Neuronal stem cell (in vitro differentiated cells): ENCODE data around the gene LRRC61.
"Not testable (repeated sequence)": the region's sequence is repeated elsewhere in the genome, so short reads cannot be mapped to it uniquely, and the experiment has no call there.

Experiments used
- DNase-seq: peaks from one replicate; pipeline ENCODE4 v3.0.0-alpha.2; 2013; ENCODE audit warnings: low spot score
- H2AFZ ChIP-seq: one replicate; pipeline ENCODE4 v1.6.1; 2013; ENCODE audit warnings: mild to moderate bottlenecking, low read length, inconsistent platforms
- H2AK5ac ChIP-seq: 2 replicates; pipeline ENCODE4 v1.6.1; 2013; ENCODE audit warnings: low read depth, mild to moderate bottlenecking, inconsistent platforms, low read length, moderate library complexity, mixed read lengths
- H2BK120ac ChIP-seq: 2 replicates; pipeline ENCODE4 v1.6.1; 2013; ENCODE audit warnings: low read depth, mild to moderate bottlenecking, inconsistent platforms, low read length, moderate library complexity, mixed read lengths
- H2BK12ac ChIP-seq: one replicate; pipeline ENCODE4 v1.6.1; 2013; ENCODE audit warnings: low read length, inconsistent platforms
- H2BK15ac ChIP-seq: 2 replicates; pipeline ENCODE4 v1.6.1; 2013; ENCODE audit warnings: mild to moderate bottlenecking, low read length, inconsistent platforms, mixed read lengths
- H2BK5ac ChIP-seq: one replicate; pipeline ENCODE4 v1.6.1; 2013; ENCODE audit warnings: inconsistent platforms, mild to moderate bottlenecking, low read length, moderate library complexity
- H3K14ac ChIP-seq: one replicate; pipeline ENCODE4 v1.6.1; 2013; ENCODE audit warnings: low read length, inconsistent platforms
- H3K18ac ChIP-seq: 2 replicates; pipeline ENCODE4 v1.6.1; 2013; ENCODE audit warnings: low read length, inconsistent platforms
- H3K23ac ChIP-seq: 2 replicates; pipeline ENCODE4 v1.6.1; 2013; ENCODE audit warnings: low read depth, mild to moderate bottlenecking, mixed read lengths, low read length, inconsistent platforms; ENCODE audit not compliant: poor library complexity
- H3K27ac ChIP-seq: replicated peaks from 3 replicates; pipeline ENCODE4 v1.5.1; 2013; ENCODE audit warnings: low read length, inconsistent platforms
- H3K27me3 ChIP-seq, 3 experiments: 2 replicates each; pipeline ENCODE4 v1.6.1; 2013; ENCODE audit warnings: low read length in 3 of 3, mild to moderate bottlenecking in 2 of 3, inconsistent platforms in 1 of 3, low read depth in 1 of 3, mixed read lengths in 1 of 3, moderate library complexity in 1 of 3; ENCODE audit not compliant: control insufficient read depth in 3 of 3, insufficient read depth in 3 of 3
- H3K36me3 ChIP-seq, 2 donors: replicated peaks in 1 of 2; 2 replicates each; pipeline ENCODE4 v1.6.1; 2013; ENCODE audit warnings: low read length in 2 of 2; ENCODE audit not compliant: control insufficient read depth in 2 of 2, insufficient read depth in 2 of 2
- H3K4ac ChIP-seq: 2 replicates; pipeline ENCODE4 v1.6.1; 2013; ENCODE audit warnings: inconsistent platforms, mild to moderate bottlenecking, low read length, moderate library complexity
- H3K4me1 ChIP-seq, 2 donors: 1 replicate in 1 of 2; 2 replicates in 1 of 2; pipeline ENCODE4 v1.6.1; 2013; ENCODE audit warnings: low read length in 2 of 2, low read depth in 1 of 2; ENCODE audit not compliant: control insufficient read depth in 2 of 2, insufficient read depth in 1 of 2
- H3K4me2 ChIP-seq: one replicate; pipeline ENCODE4 v1.6.1; 2013; ENCODE audit warnings: mild to moderate bottlenecking, low read length, inconsistent platforms; ENCODE audit not compliant: insufficient read depth, poor library complexity, severe bottlenecking
- H3K4me3 ChIP-seq, 2 donors: 2 replicates each; pipeline ENCODE4 v1.5.1; 2013; ENCODE audit warnings: low read length in 2 of 2, mild to moderate bottlenecking in 2 of 2, inconsistent platforms in 1 of 2, moderate library complexity in 1 of 2
- H3K79me1 ChIP-seq: one replicate; pipeline ENCODE4 v1.6.1; 2013; ENCODE audit warnings: low read depth, mild to moderate bottlenecking, inconsistent platforms, low read length, moderate library complexity
- H3K9ac ChIP-seq: one replicate; pipeline ENCODE4 v1.6.1; 2013; ENCODE audit warnings: mild to moderate bottlenecking, low read depth, low read length, inconsistent platforms; ENCODE audit not compliant: poor library complexity
- H3K9me3 ChIP-seq, 2 donors: replicated peaks in 1 of 2; 2 replicates each; pipeline versions ENCODE3 to v1.6.1; 2013; ENCODE audit warnings: low read length in 2 of 2, mild to moderate bottlenecking in 2 of 2, inconsistent platforms in 1 of 2, low read depth in 1 of 2, mixed read lengths in 1 of 2, moderate library complexity in 1 of 2; ENCODE audit not compliant: control insufficient read depth in 2 of 2, insufficient read depth in 1 of 2
- H4K8ac ChIP-seq: one replicate; pipeline ENCODE4 v1.6.1; 2013; ENCODE audit warnings: low read depth, mild to moderate bottlenecking, inconsistent platforms, low read length, moderate library complexity
- H4K91ac ChIP-seq: one replicate; pipeline ENCODE4 v1.6.1; 2013; ENCODE audit warnings: low read length, low read depth, mild to moderate bottlenecking, inconsistent platforms; ENCODE audit not compliant: poor library complexity
- WGBS, 2 donors: extraction: QIAGEN DNeasy Blood & Tissue Kit; methylation state at CpG; one replicate each; pipeline ENCODE4 v1.1.7; 2013; ENCODE audit warnings: missing lambda C conversion rate in 2 of 2, mixed read lengths in 1 of 2; ENCODE audit not compliant: insufficient read length in 2 of 2, insufficient replicate concordance in 1 of 2; ENCODE audit errors: extremely low coverage in 2 of 2; 5-methylcytosine and 5-hydroxymethylcytosine counted together

Gene LRRC61

DNA sequence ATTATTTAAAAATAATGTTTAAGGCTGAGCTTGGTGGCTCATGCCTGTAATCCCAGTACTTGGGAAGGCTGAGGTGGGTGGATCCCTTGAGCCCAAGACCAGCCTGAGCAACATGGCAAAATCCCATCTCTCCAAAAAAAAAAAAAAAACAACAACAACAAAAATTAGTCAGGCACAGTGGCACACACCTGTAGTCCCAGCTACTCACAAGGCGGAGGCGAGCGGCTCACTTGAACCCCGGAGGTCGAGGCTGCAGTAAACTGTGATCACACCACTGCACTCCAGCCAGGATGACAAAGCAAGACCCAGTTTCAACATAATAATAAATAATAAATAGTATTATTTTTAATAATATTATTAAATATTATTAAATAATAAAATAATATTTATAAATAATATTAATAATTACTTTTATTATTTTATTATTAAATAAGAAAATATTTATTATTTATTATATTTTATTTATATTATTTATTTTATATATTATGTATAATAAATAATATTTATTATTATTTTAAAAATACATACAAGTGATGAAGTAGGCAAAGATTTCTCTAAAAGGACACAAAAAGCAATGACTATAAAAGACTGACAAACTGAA, 8.4 kb upstream of the LRRC61 start:
- no peaks in the 10 kb centered on the region for H3K79me1 ChIP-seq
- H2AK5ac ChIP-seq: no peak overlapping the region
- H2BK5ac ChIP-seq: no peak overlapping the region
- peaks cover 0 to 5% (median 0%) of the 10 kb centered on the region in 3 experiments for H3K27me3 ChIP-seq
- no peak overlapping the region for H4K91ac ChIP-seq
- DNase-seq: no peak
- no peak overlapping the region for H3K14ac ChIP-seq
- H3K9ac ChIP-seq: no peak overlapping the region
- H3K4ac ChIP-seq: no peak overlapping the region
- H3K9me3 ChIP-seq: no peaks in the 10 kb centered on the region
- H2BK120ac ChIP-seq: no peak overlapping the region
- H4K8ac ChIP-seq: no peak overlapping the region
- H3K27ac ChIP-seq: no peak overlapping the region
- no peak overlapping the region for H2BK12ac ChIP-seq
- H3K23ac ChIP-seq: no peak overlapping the region
- WGBS, 2 donors: no CpG with 5 or more reads among the region's 5 CpGs
- peaks cover 7% of the 10 kb centered on the region in 2 donors for H3K4me1 ChIP-seq
- H2BK15ac ChIP-seq: no peak overlapping the region
- no peaks in the 10 kb centered on the region for H3K36me3 ChIP-seq
- H3K4me2 ChIP-seq: no peak overlapping the region
- H3K18ac ChIP-seq: no peak overlapping the region
- H3K4me3 ChIP-seq: no peak overlapping the region
- H2AFZ ChIP-seq: no peak overlapping the region

DNA sequence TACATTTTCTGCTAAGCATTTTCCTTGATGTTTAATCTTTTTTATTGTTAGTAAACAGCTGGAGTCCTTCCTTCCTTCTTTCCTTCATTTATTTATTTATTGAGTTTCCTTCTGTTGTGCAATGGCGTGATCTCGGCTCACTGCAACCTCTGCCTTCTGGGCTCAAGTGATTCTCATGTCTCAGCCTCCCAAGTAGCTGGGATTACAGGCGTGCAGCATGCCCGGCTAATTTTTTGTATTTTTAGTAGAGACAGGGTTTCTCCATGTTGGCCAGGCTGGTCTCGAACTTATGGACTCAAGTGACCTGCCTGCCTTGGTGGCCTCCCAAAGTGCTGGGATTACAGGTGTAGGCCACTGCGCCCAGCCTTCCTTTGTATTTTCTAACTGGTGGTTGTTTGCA, 6.2 kb upstream of the LRRC61 start:
- not testable (repeated sequence) for H3K27me3 ChIP-seq, H3K36me3 ChIP-seq, H3K4me2 ChIP-seq, H3K14ac ChIP-seq, H3K79me1 ChIP-seq, H2BK5ac ChIP-seq, H2AK5ac ChIP-seq, DNase-seq, H3K9ac ChIP-seq, H4K91ac ChIP-seq, H3K23ac ChIP-seq, H4K8ac ChIP-seq, H3K4me1 ChIP-seq, H2BK15ac ChIP-seq, H2BK120ac ChIP-seq, H2AFZ ChIP-seq, H3K4me3 ChIP-seq, H3K18ac ChIP-seq, H3K4ac ChIP-seq, H2BK12ac ChIP-seq, H3K27ac ChIP-seq, H3K9me3 ChIP-seq
- no CpG with 5 or more reads among the region's 6 CpGs for WGBS, 2 donors

GRCh38 chr7:150317748-150318444, 5.3 kb upstream of the LRRC61 start:
- WGBS, 2 donors: no CpG with 5 or more reads among the region's 7 CpGs
- H3K23ac ChIP-seq: no peak overlapping the region
- no peak overlapping the region for H2BK120ac ChIP-seq
- no peak overlapping the region for H2BK5ac ChIP-seq
- H3K9me3 ChIP-seq: no peaks in the 10 kb centered on the region
- H3K4me1 ChIP-seq: peaks cover 0 to 2% of the 10 kb centered on the region in 2 donors
- H3K14ac ChIP-seq: no peak overlapping the region
- H2AFZ ChIP-seq: no peak overlapping the region
- no peak for DNase-seq
- H4K91ac ChIP-seq: no peak overlapping the region
- no peak overlapping the region for H3K18ac ChIP-seq
- H2BK15ac ChIP-seq: no peak overlapping the region
- H3K4me3 ChIP-seq: no peak overlapping the region
- no peaks in the 10 kb centered on the region for H3K36me3 ChIP-seq
- H3K4ac ChIP-seq: no peak overlapping the region
- H4K8ac ChIP-seq: no peak overlapping the region
- no peaks in the 10 kb centered on the region for H3K79me1 ChIP-seq
- no peak overlapping the region for H3K9ac ChIP-seq
- no peak overlapping the region for H2BK12ac ChIP-seq
- no peak overlapping the region for H2AK5ac ChIP-seq
- H3K4me2 ChIP-seq: no peak overlapping the region
- no peak overlapping the region for H3K27ac ChIP-seq
- H3K27me3 ChIP-seq: peaks cover 0 to 5% (median 0%) of the 10 kb centered on the region in 3 experiments

DNA sequence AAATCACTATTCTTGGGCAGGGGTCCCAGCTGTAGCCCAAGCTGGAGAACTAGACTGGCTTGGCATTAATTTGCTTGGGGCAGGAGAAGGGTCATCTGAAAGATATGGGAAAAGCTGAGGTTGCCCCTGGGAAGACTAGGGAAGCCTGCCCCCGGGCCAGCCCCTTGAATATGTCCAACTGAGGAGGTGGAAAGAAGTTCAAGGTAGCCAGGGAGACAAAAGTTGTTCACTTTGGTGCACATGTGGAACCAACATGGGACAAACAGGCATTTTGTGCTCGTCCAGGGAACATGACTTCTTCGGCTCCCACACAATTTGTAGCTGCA, 1.4 kb upstream of the LRRC61 start:
- Histone ChIP-seq H3K18ac (no peak overlapping the region), H4K91ac (no peak overlapping the region), H3K4me3 (no peak overlapping the region), H3K4me2 (no peak overlapping the region), H3K23ac (no peak overlapping the region), H2BK12ac (no peak overlapping the region), H3K27me3 (no peaks in the 10 kb centered on the region), H2BK15ac (no peak overlapping the region), H3K79me1 (no peaks in the 10 kb centered on the region), H3K9ac (no peak overlapping the region), H3K4ac (no peak overlapping the region), H3K4me1 (peaks cover 4 to 8% of the 10 kb centered on the region in 2 donors), H3K27ac (no peak overlapping the region), H3K9me3 (no peaks in the 10 kb centered on the region), H2BK5ac (no peak overlapping the region), H3K14ac (no peak overlapping the region), H3K36me3 (no peaks in the 10 kb centered on the region), H2AK5ac (no peak overlapping the region), H4K8ac (no peak overlapping the region), H2AFZ (no peak overlapping the region), H2BK120ac (no peak overlapping the region)
- no peak for DNase-seq
- no CpG with 5 or more reads among the region's 3 CpGs for WGBS, 2 donors
